ENCODE data around the gene KLK6.
"Not testable (repeated sequence)": the region's sequence is repeated elsewhere in the genome, so short reads cannot be mapped to it uniquely, and the experiment has no call there.

KLK6 gene

GRCh38 chr19:50992666-50993035, 23.3 kb upstream of the KLK6 start:
- no peak for DNase-seq (ENCODE audit: low read depth)

GRCh38 chr19:50984416-50984815, 15.0 kb upstream of the KLK6 start:
- not testable (repeated sequence) for DNase-seq (ENCODE audit: low read depth)

- no peak for DNase-seq (ENCODE audit: low read depth)
Observed at GRCh38 chr19:50983625-50984292, 14.4 kb upstream of the KLK6 start, which contains the start of gene KLK7. KLK7 (minus strand) TSS chr19:50983917; CDS start chr19:50982399, 1,518 bp downstream.

GRCh38 chr19:50982186-50982585, 12.8 kb upstream of the KLK6 start:
- DNase-seq (ENCODE audit: low read depth), result no peak

- DNase-seq (ENCODE audit: low read depth), result no peak
Observed at GRCh38 chr19:50981587-50982146, 12.3 kb upstream of the KLK6 start.

- DNase-seq (ENCODE audit: low read depth), result no peak
Observed at GRCh38 chr19:50980208-50980607, 10.8 kb upstream of the KLK6 start.

- no peak for DNase-seq (ENCODE audit: low read depth)
Observed at GRCh38 chr19:50979758-50980157, 10.4 kb upstream of the KLK6 start.

- DNase-seq (ENCODE audit: low read depth), result no peak
Observed at GRCh38 chr19:50978772-50979390, 9.5 kb upstream of the KLK6 start.

GRCh38 chr19:50977626-50978025, 8.2 kb upstream of the KLK6 start:
- no peak for DNase-seq (ENCODE audit: low read depth)

GRCh38 chr19:50975766-50976165, 6.4 kb upstream of the KLK6 start:
- no peak for DNase-seq (ENCODE audit: low read depth)

- DNase-seq (ENCODE audit: low read depth), result no peak
Observed at GRCh38 chr19:50974702-50975556, 5.5 kb upstream of the KLK6 start.

GRCh38 chr19:50972795-50973376, 3.5 kb upstream of the KLK6 start:
- DNase-seq (ENCODE audit: low read depth), result no peak

- not testable (repeated sequence) for DNase-seq (ENCODE audit: low read depth)
Observed at GRCh38 chr19:50969810-50970209, 419 bp upstream of the KLK6 start.

- no peak for DNase-seq (ENCODE audit: low read depth)
Observed at GRCh38 chr19:50968716-50969412, 527 bp downstream of the KLK6 start.

- no peak for DNase-seq (ENCODE audit: low read depth)
Observed at GRCh38 chr19:50967929-50968715, 1.3 kb downstream of the KLK6 start.

GRCh38 chr19:50964266-50964665, 5.1 kb downstream of the KLK6 start:
- no peak for DNase-seq (ENCODE audit: low read depth)

GRCh38 chr19:50963381-50963780, 6.0 kb downstream of the KLK6 start:
- DNase-seq (ENCODE audit: low read depth), result no peak

- no peak for DNase-seq (ENCODE audit: low read depth)
Observed at GRCh38 chr19:50962245-50962644, 7.1 kb downstream of the KLK6 start.

- no peak for DNase-seq (ENCODE audit: low read depth)
Observed at GRCh38 chr19:50959731-50960500, 9.5 kb downstream of the KLK6 start.

GRCh38 chr19:50957587-50957986, 11.8 kb downstream of the KLK6 start:
- DNase-seq (ENCODE audit: low read depth), result no peak

All from activated T-helper 1 cell treated with Interleukin-2 at 50 U/mL for 16 hours (primary cell).